HepG2 (cell line): ENCODE data around the gene RORC.

Experiments
- CEBPG ChIP-seq: IDR thresholded peaks from 2 replicates; pipeline ENCODE4 v1.6.1; 2016
- IKZF1 ChIP-seq: fragments of 450-650 bp; IDR thresholded peaks from 2 replicates; pipeline ENCODE4 v1.7.1; 2016
- MYC ChIP-seq: sonication (generic); formaldehyde crosslinking; IDR thresholded peaks from 2 replicates; pipeline ENCODE4 v1.9.0; 2021; ENCODE audit warnings: missing genetic modification reagents, borderline replicate concordance
- SALL2 ChIP-seq: sonication (generic); formaldehyde crosslinking; IDR thresholded peaks from 2 replicates; pipeline ENCODE4 v1.8.1; 2023; ENCODE audit warnings: mild to moderate bottlenecking, missing genetic modification reagents, inconsistent platforms
- SP1 ChIP-seq, 2 experiments: fragments of 450-650 bp in 1 of 2; sonication (generic) in 1 of 2; formaldehyde crosslinking in 1 of 2; IDR thresholded peaks; 2 replicates each; pipeline versions ENCODE4 v1.4.0 to v1.6.1; 2016 to 2020; ENCODE audit warnings: missing genetic modification reagents in 1 of 2
- TAF1 ChIP-seq: sonication (generic); formaldehyde crosslinking; IDR thresholded peaks from 2 replicates; pipeline ENCODE4 v1.4.0; 2020; ENCODE audit warnings: missing genetic modification reagents
- TBX2 ChIP-seq: sonication (generic); formaldehyde crosslinking; IDR thresholded peaks from 2 replicates; pipeline ENCODE4 v1.5.0; 2020; ENCODE audit warnings: missing genetic modification reagents, mild to moderate bottlenecking, borderline replicate concordance
- YY1 ChIP-seq: IDR thresholded peaks from 2 replicates; pipeline ENCODE4 v1.6.1; 2011; ENCODE audit warnings: low read length, low read depth, moderate library complexity, mild to moderate bottlenecking; ENCODE audit not compliant: insufficient read depth, insufficient replicate concordance
- ZGPAT ChIP-seq: IDR thresholded peaks from 2 replicates; pipeline ENCODE4 v1.6.1; 2016; ENCODE audit warnings: mild to moderate bottlenecking
- ZNF263 ChIP-seq: sonication (generic); formaldehyde crosslinking; IDR thresholded peaks from 2 replicates; pipeline ENCODE4 v1.4.0; 2020; ENCODE audit warnings: missing genetic modification reagents
- TF ChIP-seq, protein P1 (sequence below): sonication (generic); formaldehyde crosslinking; IDR thresholded peaks from 2 replicates; pipeline ENCODE4 v1.5.0; 2020; ENCODE audit warnings: mild to moderate bottlenecking, missing genetic modification reagents, moderate library complexity
- TF ChIP-seq, protein P2 (sequence below): sonication (generic); formaldehyde crosslinking; IDR thresholded peaks from 2 replicates; pipeline ENCODE4 v1.4.0; 2020; ENCODE audit warnings: missing genetic modification reagents

DNA sequence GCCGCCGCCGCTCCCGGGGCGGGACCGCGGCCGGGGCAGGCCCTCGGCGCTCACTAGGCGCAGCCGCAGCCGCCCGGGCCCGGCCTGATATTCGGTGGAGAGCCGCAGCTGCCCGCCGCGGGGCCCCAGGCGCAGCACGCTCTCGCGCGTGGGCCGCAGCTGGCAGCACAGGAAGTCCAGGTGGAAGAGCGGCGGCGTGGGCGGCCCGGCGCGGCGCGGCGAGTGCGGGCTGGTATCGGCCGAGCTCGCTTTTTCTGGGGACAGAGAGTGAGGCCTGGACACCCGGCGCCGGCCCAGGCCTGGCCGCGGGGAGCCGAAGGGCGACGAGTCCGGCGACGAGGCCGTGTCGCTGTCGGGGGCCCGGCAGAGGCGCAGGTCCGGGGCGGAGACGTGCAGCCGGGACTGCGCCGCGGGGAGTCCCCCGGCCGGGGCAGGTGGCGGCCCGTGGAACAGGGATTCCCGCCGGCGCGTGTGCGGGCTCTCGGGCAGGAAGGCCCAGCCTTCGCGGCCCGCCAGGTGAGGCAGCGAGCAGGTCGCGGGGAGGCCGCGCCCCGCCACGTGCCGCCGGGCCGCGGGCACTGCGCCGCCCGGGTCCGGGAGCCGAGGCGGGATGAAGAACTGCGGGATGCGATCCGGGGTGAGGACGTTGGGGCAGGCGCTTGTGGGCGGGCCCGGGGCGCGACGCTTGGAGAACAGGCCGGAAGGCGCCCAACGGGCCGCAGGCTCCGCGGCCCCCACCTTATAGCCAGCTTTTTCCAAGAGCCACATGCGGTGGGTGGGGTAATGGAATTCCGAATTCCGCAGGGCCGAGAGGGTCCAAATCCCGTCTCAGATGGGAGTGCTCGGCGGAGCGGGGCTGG lies 6.8 kb upstream of the RORC start:
- TF ChIP-seq TAF1 (CRISPR knock-in tag) (no peak), MYC (CRISPR knock-in tag) (no peak), SALL2 (CRISPR knock-in tag) (no peak), ZGPAT (no peak), CEBPG (no peak), YY1 (no peak), TBX2 (CRISPR knock-in tag) (no peak), SP1 (IDR thresholded peaks at IDR 0.05) (no peak), SP1 (CRISPR knock-in tag; IDR thresholded peaks at IDR 0.05) (no peak), ZNF263 (no peak), IKZF1 (no peak)
- TF ChIP-seq, protein P1, sequence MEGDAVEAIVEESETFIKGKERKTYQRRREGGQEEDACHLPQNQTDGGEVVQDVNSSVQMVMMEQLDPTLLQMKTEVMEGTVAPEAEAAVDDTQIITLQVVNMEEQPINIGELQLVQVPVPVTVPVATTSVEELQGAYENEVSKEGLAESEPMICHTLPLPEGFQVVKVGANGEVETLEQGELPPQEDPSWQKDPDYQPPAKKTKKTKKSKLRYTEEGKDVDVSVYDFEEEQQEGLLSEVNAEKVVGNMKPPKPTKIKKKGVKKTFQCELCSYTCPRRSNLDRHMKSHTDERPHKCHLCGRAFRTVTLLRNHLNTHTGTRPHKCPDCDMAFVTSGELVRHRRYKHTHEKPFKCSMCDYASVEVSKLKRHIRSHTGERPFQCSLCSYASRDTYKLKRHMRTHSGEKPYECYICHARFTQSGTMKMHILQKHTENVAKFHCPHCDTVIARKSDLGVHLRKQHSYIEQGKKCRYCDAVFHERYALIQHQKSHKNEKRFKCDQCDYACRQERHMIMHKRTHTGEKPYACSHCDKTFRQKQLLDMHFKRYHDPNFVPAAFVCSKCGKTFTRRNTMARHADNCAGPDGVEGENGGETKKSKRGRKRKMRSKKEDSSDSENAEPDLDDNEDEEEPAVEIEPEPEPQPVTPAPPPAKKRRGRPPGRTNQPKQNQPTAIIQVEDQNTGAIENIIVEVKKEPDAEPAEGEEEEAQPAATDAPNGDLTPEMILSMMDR (CRISPR knock-in tag): no peak
- TF ChIP-seq, protein P2, sequence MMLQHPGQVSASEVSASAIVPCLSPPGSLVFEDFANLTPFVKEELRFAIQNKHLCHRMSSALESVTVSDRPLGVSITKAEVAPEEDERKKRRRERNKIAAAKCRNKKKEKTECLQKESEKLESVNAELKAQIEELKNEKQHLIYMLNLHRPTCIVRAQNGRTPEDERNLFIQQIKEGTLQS: no peak
